Ureter (tissue), 1 donor: Measurements from ENCODE around the gene STK24. TPM values are rescaled to one million over a fixed set of nuclear protein-coding genes. Genes with fewer than 3 reads are reported as not detected.
"Not testable (repeated sequence)": the region's sequence is repeated elsewhere in the genome, so short reads cannot be mapped to it uniquely, and the experiment has no call there.

Source experiments
- DNase-seq: peaks from one replicate; pipeline ENCODE4 v3.0.0-alpha.2; 2020; ENCODE audit warnings: low spot score
- total RNA-seq: library from RNA; stranded (reverse); gene quantifications from one replicate; pipeline ENCODE4 v1.2.4, GENCODE V29; 2023
- donor health status: DM: yes; HTN: yes; CAD: no.

The STK24 gene
- total RNA-seq, 1 donor from 2014 or later, result 160 TPM

DNA sequence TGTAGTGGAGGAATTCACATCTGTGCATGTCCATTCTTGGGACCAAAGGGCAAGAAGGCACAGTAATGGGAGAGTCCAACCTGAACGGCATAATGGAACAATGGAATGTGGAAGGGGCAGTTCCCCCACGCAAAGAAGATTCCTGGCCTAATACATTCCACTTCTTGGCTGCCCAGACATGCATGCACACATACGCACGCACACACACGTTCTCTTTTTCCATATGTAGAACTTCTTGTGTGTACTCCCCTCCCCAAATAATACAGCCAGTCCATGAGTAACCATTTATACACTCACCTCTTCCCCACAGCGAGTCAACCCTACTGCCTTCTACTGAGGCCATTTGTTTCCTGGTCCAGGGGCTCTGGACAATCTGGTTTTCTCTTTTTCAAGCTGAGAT, 6.0 kb upstream of the STK24 start:
- peak; percentile 48 for DNase-seq

DNA sequence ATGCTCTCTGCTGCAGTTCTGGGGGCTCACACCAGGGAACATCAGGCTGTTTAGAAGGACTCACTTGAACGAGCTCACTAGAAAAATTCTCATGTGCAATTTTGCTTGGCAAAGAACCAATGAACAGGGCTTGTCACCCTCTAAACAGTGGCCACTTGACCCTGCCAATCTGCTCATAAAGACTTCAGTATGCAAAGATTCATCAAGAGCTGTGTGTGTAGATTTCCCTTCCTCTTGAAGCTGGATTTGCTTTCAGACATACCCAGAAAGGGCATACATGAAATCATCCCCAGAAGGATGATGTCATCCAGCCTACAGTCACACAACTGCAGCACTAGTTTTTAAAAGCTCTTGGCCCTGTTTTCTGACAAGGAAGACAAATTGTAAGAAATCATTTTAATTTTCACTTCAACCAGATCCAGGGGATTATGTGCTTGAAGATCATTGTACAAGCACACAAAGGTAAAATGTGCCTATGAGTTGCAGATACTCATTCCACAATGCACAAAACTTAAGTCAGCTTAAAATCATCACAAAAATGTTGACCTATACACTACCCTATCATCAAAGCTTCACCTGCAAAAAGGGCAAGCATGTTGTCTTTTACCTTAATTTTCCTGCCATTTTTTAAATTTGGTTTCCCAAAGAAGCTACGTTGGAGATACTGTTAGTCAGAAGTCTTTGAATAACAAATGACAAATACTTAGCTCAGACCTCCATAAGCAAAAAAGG, 5.2 kb upstream of the STK24 start:
- DNase-seq, result peak; percentile 19

DNA sequence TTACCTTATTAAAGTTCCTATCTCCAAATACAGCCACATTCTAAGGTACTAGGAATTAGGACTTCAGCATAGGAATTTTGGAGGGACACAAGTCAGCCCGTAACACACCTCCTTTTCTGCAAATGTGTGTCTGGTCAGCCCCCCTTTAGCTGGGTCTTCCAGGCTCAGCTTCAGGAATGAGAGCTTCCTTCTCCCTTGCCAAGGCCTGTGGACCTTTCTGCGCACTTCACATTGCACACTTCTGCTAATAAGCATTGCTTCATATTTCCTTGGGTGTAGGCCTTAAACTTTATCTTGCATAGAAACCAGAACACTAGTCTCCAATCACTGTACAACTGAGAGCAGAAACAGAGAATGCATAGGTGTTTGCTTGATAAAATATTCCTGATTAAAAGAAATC, 4.5 kb upstream of the STK24 start:
- DNase-seq, result no peak

DNA sequence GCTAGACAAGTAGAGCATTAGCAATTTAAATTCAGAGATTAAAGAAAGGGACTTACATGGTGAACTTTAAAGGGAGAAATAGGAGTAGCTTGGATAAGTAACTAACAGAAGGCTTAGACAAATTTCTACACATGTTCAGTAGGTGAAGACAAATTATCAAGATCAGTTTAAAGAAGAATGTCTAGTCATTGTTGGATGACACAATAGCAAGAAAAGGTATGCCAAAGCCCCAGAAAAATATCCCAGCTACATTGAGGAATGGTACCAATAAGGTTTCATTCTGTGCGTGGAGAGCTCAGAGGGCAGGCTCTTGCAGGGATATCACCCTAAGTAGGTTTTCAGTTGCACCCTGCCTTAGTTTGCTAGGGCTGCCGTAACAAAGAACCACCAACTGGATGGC, 3.5 kb upstream of the STK24 start:
- DNase-seq, result no peak

DNA sequence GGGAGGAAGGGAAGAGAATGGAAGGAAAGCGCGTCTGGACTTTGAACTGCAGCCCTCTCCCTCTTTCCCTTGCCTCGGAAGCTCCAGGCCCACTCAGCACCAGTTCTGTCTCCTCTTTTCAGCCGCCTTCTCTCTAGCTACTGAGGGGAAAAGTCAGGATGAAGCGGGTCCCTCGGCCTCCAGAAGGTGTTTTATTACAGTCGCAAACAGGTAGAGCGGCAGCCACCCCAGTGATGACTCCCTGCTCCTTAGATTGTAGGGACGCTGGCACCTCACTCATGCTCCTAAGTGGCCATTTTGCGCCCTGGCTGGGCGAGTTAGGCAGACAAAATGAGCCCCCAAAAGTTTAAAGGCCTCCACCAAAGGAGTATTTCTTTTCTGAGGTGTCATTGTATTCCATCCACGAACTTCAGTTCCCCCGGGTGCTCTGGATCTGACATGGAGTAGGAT, 954 bp upstream of the STK24 start:
- no peak for DNase-seq

DNA sequence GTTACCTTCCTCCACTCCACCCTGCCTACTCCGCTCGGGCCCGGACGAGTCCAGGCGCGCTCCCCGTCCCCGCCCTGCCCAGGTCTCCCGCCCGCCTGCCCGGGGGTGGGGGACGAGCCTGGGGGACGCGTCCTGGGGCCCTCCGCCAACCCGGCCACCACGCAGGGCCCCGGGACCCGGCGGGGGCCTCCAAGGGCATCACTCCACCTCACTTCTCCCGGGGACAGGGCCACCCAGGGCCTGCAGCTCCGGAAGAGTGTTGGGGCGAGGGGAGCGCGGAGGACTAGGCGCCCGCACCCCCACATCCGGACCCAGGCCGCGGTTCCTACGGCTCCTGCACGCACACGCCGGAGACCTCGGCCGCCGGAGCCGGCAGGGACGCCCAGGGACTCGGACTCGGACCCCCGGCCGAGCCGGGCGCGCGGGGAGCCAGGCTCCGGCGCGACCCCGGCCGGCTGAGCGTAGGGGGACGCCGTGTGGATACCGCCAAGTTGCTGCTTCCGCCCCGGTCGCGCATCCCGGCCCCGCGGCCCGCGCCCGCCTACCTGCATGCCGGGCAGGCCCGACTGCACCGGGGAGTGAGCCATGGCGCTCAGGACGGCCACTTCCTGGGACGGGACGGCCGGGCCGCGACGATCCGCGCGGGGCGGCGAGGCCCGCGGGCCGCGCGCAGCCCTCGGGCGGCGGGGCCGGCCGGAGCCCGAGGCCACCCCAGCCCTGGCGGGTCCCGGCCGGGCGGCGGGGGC, 534 bp downstream of the STK24 start:
- DNase-seq, result peak; percentile 78

DNA sequence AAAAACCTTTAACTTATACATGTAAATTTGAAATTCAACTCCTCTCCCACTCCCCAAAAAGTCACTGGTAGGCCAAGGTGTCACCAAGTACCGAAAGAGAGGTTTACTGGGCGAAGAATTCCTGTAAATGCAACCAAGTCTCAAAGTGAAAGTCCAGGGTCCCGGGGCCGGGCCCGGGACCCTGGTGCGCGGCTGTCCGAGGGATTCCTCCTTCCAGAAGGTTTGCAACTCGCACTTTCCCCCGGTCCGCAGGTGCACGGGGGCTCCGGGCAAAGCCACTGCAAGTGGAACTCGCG, 1.1 kb downstream of the STK24 start:
- DNase-seq, result no peak

DNA sequence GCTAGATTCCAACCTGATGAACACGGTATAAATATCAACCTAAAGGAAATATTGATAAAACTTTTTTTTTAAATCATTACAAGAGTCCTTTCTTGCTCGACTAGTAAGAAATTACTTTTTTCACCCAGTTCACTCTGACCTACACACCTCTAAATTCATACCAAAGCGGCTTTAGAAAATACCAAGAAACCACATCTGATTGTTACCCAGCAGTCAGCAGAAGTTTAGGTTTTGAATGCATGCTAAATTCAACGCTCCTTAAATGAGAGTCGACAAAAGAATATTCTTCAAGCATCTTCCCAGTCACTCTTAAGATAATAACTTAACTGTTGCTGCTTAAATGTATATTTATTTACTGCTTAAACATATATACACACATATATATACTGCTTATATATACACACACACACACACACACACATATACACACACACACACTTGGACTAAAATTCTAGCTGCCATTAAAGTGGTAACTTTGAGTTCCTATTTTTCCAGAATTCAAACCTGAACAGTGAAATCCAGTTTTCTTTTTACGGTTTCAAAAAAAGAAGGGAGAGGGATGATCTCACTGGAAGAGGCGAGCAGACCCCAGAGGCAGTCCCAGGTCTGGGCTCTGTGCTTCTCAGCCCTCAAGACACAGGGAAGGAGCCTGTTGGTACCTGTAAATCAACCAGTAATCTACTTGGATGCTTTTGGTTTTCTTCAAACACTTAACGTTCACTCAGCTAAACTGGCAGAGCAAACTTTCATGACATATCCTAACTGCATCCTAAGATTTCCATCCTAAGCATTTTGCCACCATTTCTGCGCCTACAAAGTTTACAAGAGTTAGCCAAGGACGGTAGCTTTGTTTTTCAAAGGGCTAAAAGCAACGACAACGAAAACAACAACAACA, 1.7 kb downstream of the STK24 start:
- no peak for DNase-seq

DNA sequence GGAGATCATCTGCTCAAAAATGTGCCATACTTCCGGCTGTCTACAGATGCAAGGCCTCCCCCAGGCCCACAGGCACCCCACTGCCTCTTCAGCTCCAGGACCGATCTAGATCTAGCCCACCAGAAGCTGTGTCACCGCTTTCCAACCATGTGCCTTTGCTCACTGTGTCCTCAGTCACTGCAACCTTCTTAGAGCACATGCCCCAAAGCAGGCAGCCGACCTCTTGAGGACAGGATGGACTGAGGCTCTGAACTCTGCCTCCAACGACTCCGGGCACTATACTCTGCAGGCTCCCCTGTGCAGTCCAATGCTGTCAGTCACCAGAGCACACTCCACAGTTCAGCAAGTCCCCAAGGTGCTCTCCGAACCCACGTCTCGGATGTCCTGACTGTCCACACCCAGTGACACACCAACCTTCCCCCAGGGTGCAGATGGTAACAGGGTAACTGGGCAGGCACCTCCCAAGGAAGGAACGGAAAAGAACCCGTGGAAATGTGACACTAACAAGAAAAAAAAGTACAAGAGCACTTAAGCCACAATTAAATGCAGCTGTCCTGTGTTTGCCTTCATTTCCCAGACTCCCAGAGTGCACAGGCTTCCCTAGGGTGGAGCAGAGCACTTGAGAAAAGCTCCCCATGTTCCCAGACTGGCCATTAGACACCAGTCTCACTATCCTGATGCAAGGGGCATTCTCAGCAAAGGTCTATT, 4.8 kb downstream of the STK24 start:
- DNase-seq, result no peak

DNA sequence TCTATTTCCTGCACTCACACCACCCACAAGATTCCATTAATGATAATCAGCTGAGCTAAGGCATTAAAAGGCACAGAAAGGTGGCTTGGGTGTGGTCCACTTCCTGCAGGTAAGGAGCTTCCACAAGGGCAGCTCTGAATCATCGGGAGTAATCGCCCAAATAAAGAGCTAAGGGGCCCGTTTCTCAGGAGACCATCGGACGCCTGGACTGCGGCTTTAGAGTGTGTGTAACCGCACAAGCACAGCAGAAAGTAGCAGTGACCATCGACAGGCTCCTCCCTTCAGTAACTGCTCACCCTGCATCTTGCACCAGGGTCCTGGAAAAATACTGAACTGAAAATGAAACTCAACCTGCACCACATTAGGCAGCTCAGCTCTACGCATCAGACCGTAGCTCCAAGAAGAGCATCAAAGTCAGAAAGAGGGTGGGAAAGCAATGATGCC, 6.0 kb downstream of the STK24 start:
- no peak for DNase-seq

DNA sequence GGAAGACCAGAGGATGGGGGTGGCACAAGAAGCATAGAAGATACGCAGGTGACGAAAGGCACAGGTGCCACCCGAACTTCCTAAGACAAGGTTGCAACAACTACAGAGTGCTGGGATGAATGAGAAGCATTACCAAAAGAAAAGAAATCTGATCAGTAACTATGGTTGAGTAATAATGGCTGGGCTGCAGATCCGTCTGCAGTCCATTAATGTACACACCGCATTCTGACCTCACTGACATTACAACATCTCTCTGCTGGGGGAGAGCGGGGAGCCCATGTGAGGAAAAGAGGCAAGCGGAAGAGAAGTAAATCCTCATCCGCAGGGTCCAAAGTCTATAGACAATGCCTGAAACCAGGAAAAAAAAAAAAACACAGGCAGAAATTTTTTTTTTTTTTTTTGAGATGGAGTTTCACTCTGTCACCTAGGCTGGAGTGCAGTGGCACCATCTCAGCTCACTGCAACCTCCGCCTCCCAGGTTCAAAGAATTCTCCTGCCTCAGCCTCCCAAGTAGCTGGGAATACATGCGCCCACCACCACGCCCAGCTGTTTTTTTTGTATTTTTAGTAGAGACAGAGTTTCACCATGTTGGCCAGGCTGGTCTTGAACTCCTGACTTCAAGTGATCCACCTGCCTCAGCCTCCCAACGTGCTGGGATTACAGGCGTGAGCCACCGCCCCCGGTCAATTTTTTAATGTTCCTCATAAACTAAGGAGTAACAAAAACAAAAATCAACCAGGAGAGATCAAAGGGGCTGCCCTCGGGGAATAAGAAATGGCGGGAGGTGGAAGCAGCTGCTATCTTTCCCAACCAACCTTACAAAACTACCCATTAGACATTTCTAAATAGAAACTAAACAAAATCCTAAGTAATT, 7.2 kb downstream of the STK24 start:
- DNase-seq, result not testable (repeated sequence)

DNA sequence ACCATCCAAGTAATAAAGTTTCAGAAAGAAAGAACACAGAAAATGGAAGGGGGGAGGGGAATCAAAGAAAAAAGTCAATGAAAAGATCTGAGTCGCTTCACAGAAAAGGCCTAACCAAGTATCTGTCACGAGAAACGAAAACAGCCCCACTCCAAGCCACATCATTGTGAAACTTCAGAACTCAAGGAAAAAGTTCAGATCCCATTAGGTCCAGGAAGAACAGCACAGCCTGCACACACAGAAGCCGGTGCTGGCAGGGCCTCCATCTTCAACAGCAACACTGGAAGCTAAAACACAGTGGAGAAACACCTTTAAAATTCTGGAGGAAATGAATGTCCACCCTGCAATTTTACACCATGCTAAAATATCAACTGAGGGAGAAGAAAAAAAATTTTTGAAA, 8.0 kb downstream of the STK24 start:
- DNase-seq, result no peak

DNA sequence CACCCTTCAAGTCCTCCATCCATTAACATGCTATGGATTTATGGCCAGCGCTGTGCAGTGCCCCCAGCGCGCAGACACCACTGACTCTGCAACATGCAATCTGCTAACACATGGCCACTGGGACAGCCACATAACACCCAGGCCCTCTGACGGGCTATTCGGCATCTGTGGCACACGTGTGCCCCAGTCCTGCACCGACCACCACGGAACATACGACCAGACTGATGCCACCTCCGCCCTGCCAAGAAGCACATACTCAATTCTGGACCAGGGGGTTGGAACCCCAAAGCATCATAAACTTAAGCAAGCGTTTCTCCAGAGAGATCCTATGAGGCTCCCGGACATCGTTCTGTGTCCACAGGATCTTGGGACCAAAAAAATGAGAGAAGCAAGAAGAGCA, 9.8 kb downstream of the STK24 start:
- DNase-seq, result no peak

DNA sequence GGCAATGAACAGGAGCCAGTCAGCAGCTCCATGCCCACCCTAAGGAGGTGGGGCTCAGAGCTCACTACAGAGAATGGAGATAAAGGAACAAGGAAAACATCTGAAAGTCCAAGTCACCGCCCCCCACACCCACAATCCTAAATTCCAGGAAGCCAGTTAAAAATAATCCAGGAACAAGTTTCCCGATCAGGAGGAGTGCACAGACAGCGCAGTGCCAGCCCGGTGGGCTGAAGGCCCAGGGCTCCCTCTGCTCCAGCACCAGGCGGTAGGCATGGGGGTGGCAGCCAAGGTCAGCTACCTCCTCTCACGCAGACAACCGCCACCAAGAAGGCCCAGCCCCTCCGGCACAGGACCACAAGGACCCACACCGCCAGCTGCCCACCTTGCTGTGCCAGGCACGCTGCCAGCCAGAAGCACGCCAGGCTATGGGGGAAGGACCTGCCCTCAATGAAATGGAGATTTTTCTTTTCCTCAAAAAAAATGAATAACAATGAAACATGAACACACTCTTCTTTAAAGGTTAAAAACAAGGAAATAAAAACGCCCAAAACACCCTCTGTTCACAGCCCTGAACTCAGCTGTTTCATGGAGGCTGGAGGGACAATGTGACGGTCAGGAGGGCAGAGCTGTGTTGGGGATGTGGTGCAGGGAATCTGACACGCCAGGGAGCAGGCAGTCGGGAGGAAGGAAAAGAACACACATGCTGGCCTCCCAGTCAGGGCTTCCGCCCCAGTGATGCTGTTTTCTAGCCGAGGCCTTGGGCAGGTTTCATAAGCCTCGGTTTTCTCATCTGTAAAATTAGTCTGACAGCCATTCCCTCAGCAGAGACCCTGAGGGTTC, 11.0 kb downstream of the STK24 start:
- DNase-seq, result peak; percentile 48

DNA sequence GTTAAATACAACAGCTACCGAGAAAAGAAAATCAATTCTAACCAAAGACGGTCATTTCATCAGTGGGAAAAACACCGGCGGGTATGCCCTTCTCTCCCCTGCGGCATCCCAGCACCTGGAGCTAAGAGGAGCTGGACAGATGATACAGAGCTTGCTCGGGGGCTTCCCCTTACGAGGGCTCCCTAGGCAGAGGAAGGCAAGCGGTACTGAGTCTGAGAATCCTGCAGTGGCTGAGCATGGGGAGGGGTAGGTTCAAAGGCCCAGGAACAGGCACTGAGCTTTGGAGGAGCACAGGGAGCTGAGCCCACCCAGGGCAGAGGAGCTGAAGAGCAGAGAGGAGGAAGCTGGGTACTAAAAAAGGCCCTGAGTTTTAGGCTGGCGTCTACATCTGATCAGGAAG, 12.7 kb downstream of the STK24 start:
- no peak for DNase-seq

DNA sequence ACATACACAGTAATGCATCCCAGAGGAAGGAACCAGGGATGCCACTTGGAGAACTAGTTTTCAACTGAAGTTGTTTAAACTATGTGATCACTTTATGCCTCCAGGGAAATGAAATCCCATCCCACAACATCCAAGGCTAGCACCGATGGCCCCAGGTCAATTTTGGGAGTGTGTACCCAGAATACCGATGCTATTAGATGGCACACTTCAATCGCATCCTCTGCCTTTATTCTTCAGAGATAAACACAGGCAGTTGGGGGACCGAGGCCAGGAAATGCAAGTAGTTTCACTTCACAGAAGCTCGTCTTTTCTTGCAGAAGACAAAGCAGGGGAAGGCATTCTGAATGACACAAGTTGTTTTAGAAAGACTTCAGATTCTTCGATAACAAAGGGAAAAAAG, 13.8 kb downstream of the STK24 start:
- no peak for DNase-seq

DNA sequence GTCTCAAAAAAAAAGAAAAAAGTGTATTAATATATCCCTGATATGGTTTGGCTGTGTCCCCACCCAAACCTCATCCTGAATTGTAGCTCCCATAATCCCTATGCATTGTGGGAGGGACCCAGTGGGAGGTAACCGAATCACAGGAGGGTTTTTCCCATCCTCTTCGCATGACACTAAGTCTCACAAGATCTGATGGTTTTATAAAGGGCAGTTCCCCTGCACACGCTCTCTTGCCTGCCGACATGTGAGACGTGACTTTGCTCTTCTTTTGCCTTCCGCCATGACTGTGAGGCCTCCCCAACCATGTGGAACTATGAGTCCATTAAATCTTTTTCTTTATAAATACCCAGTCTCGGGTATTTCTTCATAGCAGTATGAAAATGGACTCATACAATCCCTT, 17.7 kb downstream of the STK24 start:
- DNase-seq, result no peak

DNA sequence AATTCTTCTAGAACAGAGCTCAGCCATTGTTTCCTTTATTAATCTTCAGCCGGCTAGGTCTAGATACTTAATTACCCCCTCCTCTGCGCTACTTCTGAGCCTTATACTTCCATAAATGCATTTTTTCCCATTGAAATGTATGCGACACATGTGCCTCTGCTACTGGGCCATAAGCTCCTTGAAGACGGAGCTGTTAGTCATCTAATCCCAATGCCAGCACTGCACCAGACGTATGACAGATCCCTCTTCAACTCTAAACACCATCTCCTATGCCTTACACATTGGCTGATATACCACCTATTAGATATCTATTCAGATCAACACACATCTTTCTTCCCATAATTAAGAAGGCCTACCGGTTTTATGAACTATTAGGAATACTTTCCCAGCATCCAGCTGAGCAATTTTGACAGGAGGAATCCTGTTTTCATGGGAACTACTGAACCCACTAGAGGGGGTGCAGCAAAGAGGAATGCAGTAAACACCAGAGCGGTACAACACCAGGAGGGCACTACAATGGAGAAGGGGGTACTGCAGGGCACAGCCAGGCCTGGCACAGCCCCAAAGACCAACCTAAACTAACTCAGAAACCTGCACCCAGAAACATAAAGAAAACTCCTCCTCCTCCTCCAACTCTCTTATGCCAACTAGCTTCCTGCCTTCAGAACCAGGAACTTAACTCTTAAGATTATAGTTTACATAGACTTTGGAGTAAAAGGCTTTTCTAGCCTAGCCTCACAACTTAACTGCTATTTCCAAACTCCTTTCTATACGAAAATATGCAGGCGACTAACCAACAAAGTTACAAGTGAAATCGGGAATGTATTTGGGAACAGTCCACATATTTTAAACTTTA, 18.7 kb downstream of the STK24 start:
- no peak for DNase-seq
